ENCODE measurements around the gene RBM6.

GRCh38 chr3:50126287-50127211, 186.6 kb downstream of the RBM6 start:
- TF ChIP-seq CTCF (IDR thresholded peaks at IDR 0.05): no peak
- no peak for TF ChIP-seq POLR2A (IDR thresholded peaks at IDR 0.05)

All from thyroid gland (tissue), 4 donors.